ES-I3 (cell line): ENCODE measurements around the gene HNF1B.
A peak's percentile ranks its signal among the peaks of the same experiment; 100 is the strongest.

Experiments used
- H3K36me3 ChIP-seq: 2 replicates; pipeline ENCODE4 v1.6.1; 2013; ENCODE audit warnings: mild to moderate bottlenecking, low read length, control low read depth, moderate library complexity; ENCODE audit not compliant: insufficient read depth
- H3K4me1 ChIP-seq: 2 replicates; pipeline ENCODE4 v1.6.1; 2013; ENCODE audit warnings: mild to moderate bottlenecking, control low read depth, low read length; ENCODE audit not compliant: insufficient read depth
- H3K9ac ChIP-seq: 2 replicates; pipeline ENCODE4 v1.6.1; 2013; ENCODE audit warnings: low read depth, mild to moderate bottlenecking, low read length, moderate library complexity
- H3K9me3 ChIP-seq: 2 replicates; pipeline ENCODE4 v1.6.1; 2013; ENCODE audit warnings: mild to moderate bottlenecking, low read length, moderate library complexity; ENCODE audit not compliant: control insufficient read depth, insufficient read depth

The HNF1B gene

GRCh38 chr17:37642681-37643080 lies 102.2 kb downstream of the HNF1B start:
- Histone ChIP-seq H3K36me3 (peaks cover 8% of the 10 kb centered on the region), H3K9me3 (no peaks in the 10 kb centered on the region), H3K4me1 (no peaks in the 10 kb centered on the region), H3K9ac (peak overlapping the region; percentile 72)

GRCh38 chr17:37640015-37640414 lies 104.8 kb downstream of the HNF1B start:
- H3K9ac ChIP-seq = no peak overlapping the region
- H3K4me1 ChIP-seq = no peaks in the 10 kb centered on the region
- peaks cover 13% of the 10 kb centered on the region for H3K36me3 ChIP-seq
- H3K9me3 ChIP-seq = no peaks in the 10 kb centered on the region

- H3K4me1 ChIP-seq = no peaks in the 10 kb centered on the region
- H3K9me3 ChIP-seq = no peaks in the 10 kb centered on the region
- no peak overlapping the region for H3K9ac ChIP-seq
- peaks cover 13% of the 10 kb centered on the region for H3K36me3 ChIP-seq
Measured at GRCh38 chr17:37637956-37638355, 106.9 kb downstream of the HNF1B start.
